HEK293 (cell line): ENCODE data around the gene DNAAF8.
A peak's percentile ranks its signal among the peaks of the same experiment; 100 is the strongest.

Source experiments
- BCL11B ChIP-seq: fragments of 450-650 bp; formaldehyde crosslinking; IDR thresholded peaks from 2 replicates; pipeline ENCODE4 v1.5.1; 2016; ENCODE audit warnings: low read depth, missing biosample characterization, missing genetic modification characterization
- EGR2 ChIP-seq: fragments of 450-650 bp; formaldehyde crosslinking; IDR thresholded peaks from 2 replicates; pipeline ENCODE4 v1.5.1; 2016; ENCODE audit warnings: low read depth, missing biosample characterization, missing genetic modification characterization
- GLIS1 ChIP-seq: fragments of 450-650 bp; formaldehyde crosslinking; IDR thresholded peaks from 2 replicates; pipeline ENCODE4 v1.5.1; 2016; ENCODE audit warnings: missing biosample characterization, missing genetic modification characterization
- RBAK ChIP-seq: fragments of 450-650 bp; formaldehyde crosslinking; IDR thresholded peaks from 2 replicates; pipeline ENCODE4 v1.5.1; 2016; ENCODE audit warnings: missing biosample characterization, missing genetic modification characterization
- REPIN1 ChIP-seq: fragments of 450-650 bp; formaldehyde crosslinking; IDR thresholded peaks from 2 replicates; pipeline ENCODE4 v1.5.1; 2017; ENCODE audit warnings: missing biosample characterization, missing genetic modification characterization, low read depth
- SCRT2 ChIP-seq: fragments of 450-650 bp; formaldehyde crosslinking; IDR thresholded peaks from 2 replicates; pipeline ENCODE4 v1.5.1; 2016; ENCODE audit warnings: missing biosample characterization, missing genetic modification characterization
- SP2 ChIP-seq: fragments of 450-650 bp; formaldehyde crosslinking; IDR thresholded peaks from 2 replicates; pipeline ENCODE4 v1.5.1; 2016; ENCODE audit warnings: missing biosample characterization, missing genetic modification characterization
- TCF7L2 ChIP-seq: IDR thresholded peaks from 2 replicates; pipeline ENCODE4 v1.6.1; 2011; ENCODE audit warnings: low read depth, mild to moderate bottlenecking, inconsistent platforms, low read length, moderate library complexity, borderline replicate concordance
- ZBTB11 ChIP-seq: fragments of 450-650 bp; formaldehyde crosslinking; conservative IDR thresholded peaks from 2 replicates; pipeline ENCODE4 v1.5.1; 2016; ENCODE audit warnings: low read depth, missing biosample characterization, missing genetic modification characterization
- ZBTB17 ChIP-seq: fragments of 450-650 bp; formaldehyde crosslinking; IDR thresholded peaks from 2 replicates; pipeline ENCODE4 v1.5.1; 2016; ENCODE audit warnings: missing biosample characterization, missing genetic modification characterization
- ZBTB26 ChIP-seq: fragments of 450-650 bp; formaldehyde crosslinking; optimal IDR thresholded peaks from 2 replicates; pipeline ENCODE3; 2016; ENCODE audit warnings: missing biosample characterization, mild to moderate bottlenecking, missing genetic modification characterization
- ZBTB6 ChIP-seq: fragments of 450-650 bp; formaldehyde crosslinking; IDR thresholded peaks from 2 replicates; pipeline ENCODE4 v1.5.1; 2017; ENCODE audit warnings: missing biosample characterization, missing genetic modification characterization
- ZEB2 ChIP-seq: fragments of 450-650 bp; formaldehyde crosslinking; IDR thresholded peaks from 2 replicates; pipeline ENCODE4 v1.5.1; 2016; ENCODE audit warnings: missing biosample characterization, missing genetic modification characterization
- ZFP3 ChIP-seq: fragments of 450-650 bp; formaldehyde crosslinking; IDR thresholded peaks from 2 replicates; pipeline ENCODE4 v1.5.1; 2016; ENCODE audit warnings: low read depth, missing biosample characterization, missing genetic modification characterization
- ZNF121 ChIP-seq: fragments of 450-650 bp; formaldehyde crosslinking; IDR thresholded peaks from 2 replicates; pipeline ENCODE4 v1.5.1; 2016; ENCODE audit warnings: missing biosample characterization, missing genetic modification characterization
- ZNF138 ChIP-seq: fragments of 450-650 bp; formaldehyde crosslinking; IDR thresholded peaks from 2 replicates; pipeline ENCODE4 v1.5.1; 2016; ENCODE audit warnings: missing biosample characterization, missing genetic modification characterization, borderline replicate concordance
- ZNF155 ChIP-seq: fragments of 450-650 bp; formaldehyde crosslinking; IDR thresholded peaks from 2 replicates; pipeline ENCODE4 v1.5.1; 2016; ENCODE audit warnings: missing biosample characterization, missing genetic modification characterization
- ZNF169 ChIP-seq: fragments of 450-650 bp; formaldehyde crosslinking; IDR thresholded peaks from 2 replicates; pipeline ENCODE4 v1.5.1; 2016; ENCODE audit warnings: missing biosample characterization, missing genetic modification characterization
- ZNF221 ChIP-seq: fragments of 450-650 bp; formaldehyde crosslinking; IDR thresholded peaks from 2 replicates; pipeline ENCODE4 v1.5.1; 2017; ENCODE audit warnings: missing biosample characterization, missing genetic modification characterization, borderline replicate concordance
- ZNF362 ChIP-seq: fragments of 450-650 bp; formaldehyde crosslinking; IDR thresholded peaks from 2 replicates; pipeline ENCODE4 v1.5.1; 2016; ENCODE audit warnings: missing biosample characterization, missing genetic modification characterization
- ZNF423 ChIP-seq: fragments of 450-650 bp; formaldehyde crosslinking; IDR thresholded peaks from 2 replicates; pipeline ENCODE4 v1.5.1; 2016; ENCODE audit warnings: missing biosample characterization, missing genetic modification characterization
- ZNF521 ChIP-seq: fragments of 450-650 bp; formaldehyde crosslinking; IDR thresholded peaks from 2 replicates; pipeline ENCODE4 v1.5.1; 2017; ENCODE audit warnings: missing biosample characterization, mild to moderate bottlenecking, missing genetic modification characterization
- ZNF549 ChIP-seq: fragments of 450-650 bp; IDR thresholded peaks from 2 replicates; pipeline ENCODE4 v1.5.1; 2018; ENCODE audit warnings: missing biosample characterization, missing genetic modification characterization, mild to moderate bottlenecking, inconsistent platforms, moderate library complexity
- ZNF639 ChIP-seq: fragments of 450-650 bp; formaldehyde crosslinking; IDR thresholded peaks from 2 replicates; pipeline ENCODE4 v1.5.1; 2016; ENCODE audit warnings: missing biosample characterization, missing genetic modification characterization
- ZNF658 ChIP-seq: fragments of 450-650 bp; formaldehyde crosslinking; IDR thresholded peaks from 2 replicates; pipeline ENCODE4; 2016; ENCODE audit warnings: missing biosample characterization, missing genetic modification characterization
- ZNF768 ChIP-seq: fragments of 450-650 bp; formaldehyde crosslinking; IDR thresholded peaks from 2 replicates; pipeline ENCODE4 v1.5.1; 2018; ENCODE audit warnings: missing biosample characterization, mild to moderate bottlenecking, missing genetic modification characterization
- ZNF785 ChIP-seq: fragments of 450-650 bp; formaldehyde crosslinking; IDR thresholded peaks from 2 replicates; pipeline ENCODE4 v1.5.1; 2016; ENCODE audit warnings: missing biosample characterization, missing genetic modification characterization
- ZSCAN4 ChIP-seq: fragments of 450-650 bp; formaldehyde crosslinking; IDR thresholded peaks from 2 replicates; pipeline ENCODE4 v1.5.1; 2017; ENCODE audit warnings: missing biosample characterization, missing genetic modification characterization
- ZSCAN5A ChIP-seq: fragments of 450-650 bp; formaldehyde crosslinking; IDR thresholded peaks from 2 replicates; pipeline ENCODE4 v1.5.1; 2016; ENCODE audit warnings: missing biosample characterization, missing genetic modification characterization

Gene DNAAF8

GRCh38 chr16:4766875-4767628, 32.7 kb downstream of the DNAAF8 start, which contains the start of gene ZNF500 (continued):
- TF ChIP-seq ZNF639 (tag by site-specific recombination) (0 out of 2 replicates have a peak, but pooled peaks have one; percentile 25), ZNF423 (tag by site-specific recombination) (no peak), SCRT2 (tag by site-specific recombination) (no peak), ZNF521 (tag by site-specific recombination) (no peak), ZNF121 (tag by site-specific recombination) (no peak), ZNF785 (tag by site-specific recombination) (no peak), ZSCAN4 (tag by site-specific recombination) (no peak), ZNF768 (no peak), ZFP3 (tag by site-specific recombination) (no peak), SP2 (tag by site-specific recombination) (peak; percentile 94), ZNF138 (tag by site-specific recombination) (no peak), ZNF155 (no peak), ZEB2 (tag by site-specific recombination) (peak; percentile 47; the same call in 1 of the 2 replicates), TCF7L2 (no peak), GLIS1 (peak; percentile 71), ZNF362 (tag by site-specific recombination) (no peak), ZBTB6 (tag by site-specific recombination) (no peak), ZBTB11 (peak; percentile 43), ZNF221 (tag by site-specific recombination) (no peak), BCL11B (tag by site-specific recombination) (0 out of 2 replicates have a peak, but pooled peaks have one; percentile 56), ZNF549 (no peak), RBAK (tag by site-specific recombination) (no peak), ZSCAN5A (tag by site-specific recombination) (peak; percentile 59; the same call in 1 of the 2 replicates), REPIN1 (tag by site-specific recombination) (peak; percentile 34; the same call in 1 of the 2 replicates), ZBTB17 (tag by site-specific recombination) (peak; percentile 96), ZBTB26 (peak; percentile 88), ZNF169 (no peak), EGR2 (peak; percentile 69), ZNF658 (tag by site-specific recombination) (no peak)
